Caco-2 (cell line): Measurements from ENCODE around the gene FCER2. TPM values are rescaled to one million over a fixed set of nuclear protein-coding genes. Genes with fewer than 3 reads are reported as not detected.

Experiments
- BruUV-seq: library from RNA; stranded (reverse); fragments of 400-500 nt; replicated peaks from 2 replicates; lab custom pipeline; 2021; lab: Mats Ljungman, UMichigan
- CTCF ChIA-PET: fragments of 300-600 bp; sonication (Branson Sonifier 250); formaldehyde crosslinking; loops from one replicate; lab custom pipeline; 2022; ENCODE audit warnings: antibody characterized with exemption; lab: Charles Lee
- POLR2A ChIA-PET: fragments of 300-600 bp; sonication (Branson Sonifier 250); formaldehyde crosslinking; loops from one replicate; lab custom pipeline; 2022; ENCODE audit warnings: antibody characterized with exemption; lab: Charles Lee
- DNase-seq, 2 experiments: peaks; one replicate each; pipeline versions ENCODE4 v3.0.0 to v3.0.0-alpha.2; 2020 to 2022
- H3K27me3 ChIP-seq: replicated peaks from 2 replicates; pipeline ENCODE4 v1.6.0; 2011; ENCODE audit warnings: low read length; ENCODE audit not compliant: control insufficient read depth, insufficient read depth
- H3K36me3 ChIP-seq: 2 replicates; pipeline ENCODE4 v1.5.1; 2011; ENCODE audit warnings: low read length; ENCODE audit not compliant: control insufficient read depth, insufficient read depth
- H3K4me1 ChIP-seq: fragments of 250-450 bp; sonication (Bioruptor Pico); 2 replicates; pipeline ENCODE4 v1.5.1; 2020; ENCODE audit warnings: mild to moderate bottlenecking
- H3K4me3 ChIP-seq: 2 replicates; pipeline ENCODE4 v1.5.1; 2011; ENCODE audit warnings: low read depth, mild to moderate bottlenecking, control low read depth, low read length
- H3K9me3 ChIP-seq: fragments of 250-450 bp; sonication (Bioruptor Pico); 2 replicates; pipeline ENCODE4 v1.5.1; 2020; ENCODE audit warnings: mild to moderate bottlenecking, moderate library complexity
- H3K27ac Mint-ChIP-seq: one replicate; pipeline ENCODE4 v1.8.0; 2022; ENCODE audit warnings: mixed read lengths; ENCODE audit not compliant: unreplicated experiment
- H3K27me3 Mint-ChIP-seq: one replicate; pipeline ENCODE4 v1.8.0; 2022; ENCODE audit warnings: mixed read lengths; ENCODE audit not compliant: insufficient read depth, unreplicated experiment
- H3K36me3 Mint-ChIP-seq: one replicate; pipeline ENCODE4 v1.8.0; 2022; ENCODE audit warnings: mild to moderate bottlenecking, mixed read lengths; ENCODE audit not compliant: insufficient read depth, unreplicated experiment
- H3K4me1 Mint-ChIP-seq: one replicate; pipeline ENCODE4 v1.8.0; 2022; ENCODE audit warnings: low read depth, mixed read lengths; ENCODE audit not compliant: unreplicated experiment
- H3K4me3 Mint-ChIP-seq: one replicate; pipeline ENCODE4 v1.8.0; 2022; ENCODE audit warnings: mild to moderate bottlenecking, moderate library complexity, mixed read lengths; ENCODE audit not compliant: unreplicated experiment
- H3K9me3 Mint-ChIP-seq: one replicate; pipeline ENCODE4 v1.8.0; 2022; ENCODE audit warnings: mixed read lengths; ENCODE audit not compliant: unreplicated experiment
- CTCF ChIP-seq, 2 experiments: fragments of 200-600 bp in 1 of 2; IDR thresholded peaks; 1 replicate in 1 of 2; 2 replicates in 1 of 2; pipeline versions ENCODE4 v1.5.1 to v1.8.0; 2011 to 2022; ENCODE audit warnings: antibody characterized with exemption in 1 of 2, control low read depth in 1 of 2, inconsistent platforms in 1 of 2, low read depth in 1 of 2, low read length in 1 of 2, mild to moderate bottlenecking in 1 of 2, moderate library complexity in 1 of 2; ENCODE audit not compliant: insufficient read depth in 1 of 2, severe bottlenecking in 1 of 2, unreplicated experiment in 1 of 2
- intact Hi-C: fragments of 100-400 bp; cut with micrococcal nuclease; formaldehyde crosslinking; loops from one replicate; pipeline ENCODE4 v1.10.0; 2022; ENCODE audit not compliant: unreplicated experiment
- total RNA-seq: library from RNA; stranded (reverse); gene quantifications from 2 replicates; pipeline ENCODE4 v1.2.3, GENCODE V29; 2022

The FCER2 gene
- total RNA-seq, 1 experiment from 2014 or later = not detected

- Histone ChIP-seq H3K4me3 (no peak overlapping the region), H3K27me3 (no peaks in the 10 kb centered on the region), H3K36me3 (no peaks in the 10 kb centered on the region; the same call in 1 of the 2 replicates), H3K4me1 (no peaks in the 10 kb centered on the region), H3K9me3 (no peaks in the 10 kb centered on the region)
- peaks cover 9% of the 10 kb centered on the region for H3K36me3 Mint-ChIP-seq
- ChIA-PET CTCF (no interaction called here), POLR2A (no interaction called here)
- no peak overlapping the region for H3K4me3 Mint-ChIP-seq
- H3K27me3 Mint-ChIP-seq = no peaks in the 10 kb centered on the region
- intact Hi-C loops = no loop called here
- no peak for DNase-seq
- H3K4me1 Mint-ChIP-seq = no peaks in the 10 kb centered on the region
- H3K27ac Mint-ChIP-seq = no peak overlapping the region
- BruUV-seq = no TSS peak
- TF ChIP-seq CTCF (IDR thresholded peaks at IDR 0.05; ENCODE audit: insufficient read depth in 1 of 2, low read depth in 1 of 2, low read length in 1 of 2, severe bottlenecking in 1 of 2, unreplicated experiment in 1 of 2) = no peak
- no peaks in the 10 kb centered on the region for H3K9me3 Mint-ChIP-seq
Measured at GRCh38 chr19:7646426-7646700, 55.6 kb downstream of the FCER2 start.

GRCh38 chr19:7645656-7646425, 56.1 kb downstream of the FCER2 start:
- Histone ChIP-seq H3K9me3 (no peaks in the 10 kb centered on the region), H3K36me3 (no peaks in the 10 kb centered on the region; the same call in 1 of the 2 replicates), H3K4me1 (no peaks in the 10 kb centered on the region), H3K27me3 (no peaks in the 10 kb centered on the region), H3K4me3 (no peak overlapping the region)
- no TSS peak for BruUV-seq
- H3K4me1 Mint-ChIP-seq = no peaks in the 10 kb centered on the region
- peaks cover 9% of the 10 kb centered on the region for H3K36me3 Mint-ChIP-seq
- no peak for DNase-seq
- POLR2A ChIA-PET = no interaction called here
- H3K4me3 Mint-ChIP-seq = no peak overlapping the region
- H3K27ac Mint-ChIP-seq = no peak overlapping the region
- H3K9me3 Mint-ChIP-seq = no peaks in the 10 kb centered on the region
- CTCF ChIA-PET = no interaction called here
- intact Hi-C loops = no loop called here
- H3K27me3 Mint-ChIP-seq = no peaks in the 10 kb centered on the region
- TF ChIP-seq CTCF (IDR thresholded peaks at IDR 0.05; ENCODE audit: insufficient read depth in 1 of 2, low read depth in 1 of 2, low read length in 1 of 2, severe bottlenecking in 1 of 2, unreplicated experiment in 1 of 2) = no peak

GRCh38 chr19:7645163-7645562, 56.8 kb downstream of the FCER2 start:
- ChIA-PET POLR2A (no interaction called here), CTCF (interaction anchor here (0.9 kb wide), 1 partner anchor 36 kb away, joined by 5 read pairs; the partner anchor contains the start of gene TRAPPC5)
- BruUV-seq = no TSS peak

More at GRCh38 chr19:7645163-7645562, 56.8 kb downstream of the FCER2 start:
- no peak overlapping the region for H3K4me3 Mint-ChIP-seq
- no peaks in the 10 kb centered on the region; the same call in none of the 2 replicates for H3K36me3 ChIP-seq
- peaks cover 9% of the 10 kb centered on the region for H3K36me3 Mint-ChIP-seq
- no peaks in the 10 kb centered on the region for H3K27me3 Mint-ChIP-seq
- no peaks in the 10 kb centered on the region for H3K27me3 ChIP-seq
- H3K4me1 ChIP-seq = no peaks in the 10 kb centered on the region
- H3K27ac Mint-ChIP-seq = no peak overlapping the region
- H3K4me1 Mint-ChIP-seq = no peaks in the 10 kb centered on the region
- intact Hi-C loops = no loop called here
- H3K4me3 ChIP-seq = no peak overlapping the region
- no peak for DNase-seq
- H3K9me3 ChIP-seq = no peaks in the 10 kb centered on the region
- H3K9me3 Mint-ChIP-seq = peaks cover 2% of the 10 kb centered on the region
- no peak for TF ChIP-seq CTCF (IDR thresholded peaks at IDR 0.05; ENCODE audit: insufficient read depth in 1 of 2, low read depth in 1 of 2, low read length in 1 of 2, severe bottlenecking in 1 of 2, unreplicated experiment in 1 of 2)
